Measurements from ENCODE around the gene REM2. TPM values are rescaled to one million over a fixed set of nuclear protein-coding genes. Genes with fewer than 3 reads are reported as not detected.

Gene REM2
- total RNA-seq, 1 experiment from 2014 or later = 1.2 TPM

DNA sequence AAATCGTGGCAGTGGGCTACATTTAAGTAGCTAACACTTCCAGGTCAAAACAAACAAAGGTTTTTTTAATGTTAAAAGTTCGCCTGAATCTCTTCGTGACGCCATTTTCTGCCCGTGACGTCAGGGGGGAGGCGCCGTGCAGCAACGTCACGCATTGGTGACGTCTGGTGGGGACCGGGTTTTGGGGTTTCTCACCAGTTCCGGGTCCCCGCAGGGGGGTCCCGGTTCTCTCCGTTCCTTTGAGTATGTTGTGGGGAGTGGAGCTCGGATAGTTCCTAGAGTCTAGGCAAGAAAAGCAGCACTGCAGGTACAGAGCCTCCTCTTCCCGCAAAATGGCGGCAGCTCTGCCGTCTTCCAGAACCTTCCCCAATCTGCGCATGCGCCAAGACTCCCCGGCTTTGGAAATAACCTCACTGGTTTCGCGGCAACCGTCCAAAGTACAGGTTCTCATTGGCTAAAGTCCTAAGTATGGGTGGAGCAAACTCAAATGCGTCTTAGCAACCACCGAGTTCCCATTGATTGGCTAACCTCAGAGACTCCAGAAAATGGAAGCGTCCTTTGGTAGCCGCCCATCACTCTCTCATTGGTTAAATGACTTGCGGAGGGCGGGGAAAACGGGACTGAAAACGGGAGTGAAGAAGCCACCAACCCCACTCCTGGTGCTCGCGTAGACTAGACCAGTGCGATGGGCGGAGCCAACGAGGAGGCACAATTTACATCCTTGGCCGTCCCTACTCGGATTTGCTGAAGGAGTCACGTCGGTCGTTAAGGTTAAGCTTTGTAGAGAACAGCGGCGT, 36.0 kb downstream of the REM2 start, which contains the start of gene RBM23:
Gene RBM23, minus strand, starts transcription at position 346 of the 797 bp plus-strand sequence.
- Mint-ChIP-seq H3K9me3 (peaks cover 0 to 3% of the 10 kb centered on the region in 2 experiments; a peak in 1 of 5 replicates), H3K36me3 (ENCODE audit: insufficient read depth in 1 of 3, low read depth in 3 of 3) (peaks cover 31 to 57% (median 57%) of the 10 kb centered on the region in 3 experiments), H3K4me3 (peak within 1 kb of the TSS; percentile 94 to 97), H3K27me3 (ENCODE audit: low read depth) (no peaks in the 10 kb centered on the region; the same call in 1 of the 2 replicates), H3K4me1 (peaks cover 16 to 17% of the 10 kb centered on the region in 2 experiments), H3K27ac (peak within 1 kb of the TSS; percentile 100)
- Histone ChIP-seq H2BK15ac (ENCODE audit: low read depth, low read length) (no peak within 1 kb of the TSS), H3K23me2 (ENCODE audit: insufficient read length, low read depth, low read length, poor library complexity, severe bottlenecking) (peaks cover 9% of the 10 kb centered on the region), H3K27ac (ENCODE audit: insufficient read length, low read depth, low read length) (peak within 1 kb of the TSS; percentile 70), H3K23ac (ENCODE audit: insufficient read length, low read depth, low read length) (no peak within 1 kb of the TSS), H2BK120ac (ENCODE audit: low read depth, low read length, poor library complexity, severe bottlenecking) (peak within 1 kb of the TSS; percentile 95), H3K9me3 (ENCODE audit: control insufficient read depth, low read depth, low read length) (no peaks in the 10 kb centered on the region), H4K91ac (ENCODE audit: insufficient read length, low read depth, low read length) (no peak within 1 kb of the TSS), H3K4me2 (ENCODE audit: insufficient read depth, insufficient read length, low read length) (peak within 1 kb of the TSS; percentile 95), H3K27me3 (ENCODE audit: insufficient read depth, low read length) (no peaks in the 10 kb centered on the region), H3K56ac (ENCODE audit: insufficient read length, low read depth, low read length) (no peak within 1 kb of the TSS), H3K4ac (ENCODE audit: low read depth, low read length) (peak within 1 kb of the TSS; percentile 21), H2AK5ac (ENCODE audit: insufficient read length, low read length) (no peak within 1 kb of the TSS), H2BK5ac (ENCODE audit: insufficient read length, low read length) (peak within 1 kb of the TSS; percentile 84), H3K9ac (ENCODE audit: extremely low read depth, insufficient read length, low read length) (peak within 1 kb of the TSS; percentile 89), H3K4me1 (ENCODE audit: insufficient read depth, low read length) (peaks cover 3% of the 10 kb centered on the region; the same call in 1 of the 2 replicates), H3K14ac (ENCODE audit: insufficient read depth, low read length) (peak within 1 kb of the TSS; percentile 87; the same call in 1 of the 2 replicates), H3K79me2 (ENCODE audit: insufficient read depth, low read length) (peaks cover 4% of the 10 kb centered on the region; the same call in 1 of the 2 replicates), H3T11ph (ENCODE audit: low read length) (peak within 1 kb of the TSS; percentile 79), H4K20me1 (ENCODE audit: control insufficient read depth, insufficient read depth, insufficient read length) (no peaks in the 10 kb centered on the region), H4K5ac (ENCODE audit: insufficient read length, low read depth, low read length) (peak within 1 kb of the TSS; percentile 57), H2BK12ac (ENCODE audit: insufficient read length, low read depth, low read length) (no peak within 1 kb of the TSS), H3K18ac (ENCODE audit: insufficient read length, low read depth, low read length) (peak within 1 kb of the TSS; percentile 92), H3K79me1 (ENCODE audit: insufficient read depth, low read depth, low read length, poor library complexity, severe bottlenecking) (peaks cover 3% of the 10 kb centered on the region), H2AFZ (ENCODE audit: low read length) (peak within 1 kb of the TSS; percentile 92), H4K8ac (replicated peaks; ENCODE audit: insufficient read length, low read depth, low read length) (peak within 1 kb of the TSS; percentile 69), H2BK20ac (ENCODE audit: low read depth, low read length, poor library complexity, severe bottlenecking) (peak within 1 kb of the TSS; percentile 7)
- WGBS (ENCODE audit: extremely low coverage, insufficient read length, low lambda C conversion rate) = no CpG with 5 or more reads among the region's 46 CpGs
- TF ChIP-seq, protein P1, sequence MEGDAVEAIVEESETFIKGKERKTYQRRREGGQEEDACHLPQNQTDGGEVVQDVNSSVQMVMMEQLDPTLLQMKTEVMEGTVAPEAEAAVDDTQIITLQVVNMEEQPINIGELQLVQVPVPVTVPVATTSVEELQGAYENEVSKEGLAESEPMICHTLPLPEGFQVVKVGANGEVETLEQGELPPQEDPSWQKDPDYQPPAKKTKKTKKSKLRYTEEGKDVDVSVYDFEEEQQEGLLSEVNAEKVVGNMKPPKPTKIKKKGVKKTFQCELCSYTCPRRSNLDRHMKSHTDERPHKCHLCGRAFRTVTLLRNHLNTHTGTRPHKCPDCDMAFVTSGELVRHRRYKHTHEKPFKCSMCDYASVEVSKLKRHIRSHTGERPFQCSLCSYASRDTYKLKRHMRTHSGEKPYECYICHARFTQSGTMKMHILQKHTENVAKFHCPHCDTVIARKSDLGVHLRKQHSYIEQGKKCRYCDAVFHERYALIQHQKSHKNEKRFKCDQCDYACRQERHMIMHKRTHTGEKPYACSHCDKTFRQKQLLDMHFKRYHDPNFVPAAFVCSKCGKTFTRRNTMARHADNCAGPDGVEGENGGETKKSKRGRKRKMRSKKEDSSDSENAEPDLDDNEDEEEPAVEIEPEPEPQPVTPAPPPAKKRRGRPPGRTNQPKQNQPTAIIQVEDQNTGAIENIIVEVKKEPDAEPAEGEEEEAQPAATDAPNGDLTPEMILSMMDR (conservative IDR thresholded peaks at IDR 0.05) = no peak
- peak; percentile 100 for DNase-seq
